ENCODE measurements around the gene ZNF662. TPM values are rescaled to one million over a fixed set of nuclear protein-coding genes. Genes with fewer than 3 reads are reported as not detected.
A peak's percentile ranks its signal among the peaks of the same experiment; 100 is the strongest.

ZNF662 gene
- total RNA-seq, 2 experiments from 2014 or later = 1.1 to 1.3 TPM

GRCh38 chr3:42946050-42946449 lies 40.1 kb downstream of the ZNF662 start:
- H3K27me3 Mint-ChIP-seq = no peaks in the 10 kb centered on the region
- no peaks in the 10 kb centered on the region for H3K36me3 Mint-ChIP-seq (ENCODE audit: low read depth)
- no peaks in the 10 kb centered on the region for H3K9me3 Mint-ChIP-seq (ENCODE audit: low read depth)
- CTCF ChIA-PET = interaction anchor here (0.6 kb wide), 1 partner anchor 12 kb away, joined by 3 read pairs; no protein-coding TSS in a partner anchor
- H3K4me3 Mint-ChIP-seq = no peak overlapping the region
- POLR2A ChIA-PET = no interaction called here
- H3K27ac Mint-ChIP-seq = no peak overlapping the region
- intact Hi-C loops (cut with DNase I, micrococcal nuclease) = no loop called here
- peaks cover 2% of the 10 kb centered on the region for H3K4me1 Mint-ChIP-seq
- no peak for ATAC-seq
- no peak for DNase-seq

DNA sequence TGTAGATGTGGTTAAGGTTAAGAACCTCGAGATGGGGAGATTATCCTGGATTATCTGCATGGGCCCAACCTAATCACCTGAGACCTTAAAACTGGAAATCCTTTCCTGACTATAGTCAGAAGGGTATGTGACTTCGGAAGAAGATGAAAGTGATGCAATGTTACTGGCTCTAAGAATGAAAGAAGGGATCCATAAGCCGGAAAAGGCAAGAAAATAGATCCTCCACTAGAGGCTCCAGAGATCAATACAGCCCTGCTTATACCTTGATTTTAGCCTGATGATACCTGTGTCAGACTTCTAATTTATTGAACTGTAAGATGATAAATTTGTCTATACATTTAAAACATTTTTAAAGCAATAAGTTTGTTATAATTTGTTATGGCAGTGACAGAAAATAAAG lies 51.6 kb downstream of the ZNF662 start:
- DNase-seq = no peak
- H3K27ac Mint-ChIP-seq = no peak overlapping the region
- H3K27me3 Mint-ChIP-seq = no peaks in the 10 kb centered on the region
- ChIA-PET CTCF (no interaction called here), POLR2A (no interaction called here)
- intact Hi-C loops (cut with DNase I, micrococcal nuclease) = no loop called here
- no peak for ATAC-seq
- H3K4me1 Mint-ChIP-seq = no peaks in the 10 kb centered on the region
- H3K4me3 Mint-ChIP-seq = no peak overlapping the region
- H3K36me3 Mint-ChIP-seq (ENCODE audit: low read depth) = no peaks in the 10 kb centered on the region
- no peaks in the 10 kb centered on the region for H3K9me3 Mint-ChIP-seq (ENCODE audit: low read depth)

DNA sequence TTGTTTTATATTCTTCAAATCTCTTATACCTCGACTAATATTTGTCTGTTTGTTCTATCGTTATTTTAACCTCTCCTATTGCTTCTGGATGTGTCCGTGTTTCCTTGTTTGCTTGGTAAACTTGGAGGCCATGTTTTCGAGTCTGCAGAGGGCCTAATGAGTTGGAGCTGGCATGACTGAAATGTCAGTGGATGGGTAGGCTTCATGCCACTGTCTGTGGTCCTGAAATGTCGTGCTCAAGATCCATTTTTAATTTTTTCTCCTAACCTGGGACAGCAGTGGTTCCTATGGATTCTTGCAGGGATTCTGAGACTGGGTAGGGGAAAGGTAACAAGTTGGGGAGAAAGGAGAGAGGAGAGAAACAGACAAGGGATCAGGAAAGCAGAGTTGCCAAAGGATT lies 54.3 kb downstream of the ZNF662 start:
- Mint-ChIP-seq H3K36me3 (ENCODE audit: low read depth) (no peaks in the 10 kb centered on the region), H3K4me1 (peaks cover 16% of the 10 kb centered on the region), H3K27me3 (no peaks in the 10 kb centered on the region), H3K4me3 (no peak overlapping the region), H3K9me3 (ENCODE audit: low read depth) (no peaks in the 10 kb centered on the region), H3K27ac (no peak overlapping the region)
- POLR2A ChIA-PET = no interaction called here
- DNase-seq (no peak), ATAC-seq (no peak)
- intact Hi-C loops (cut with DNase I, micrococcal nuclease) = loop anchor here (2.0 to 10.0 kb wide), 4 partner anchors 203 to 545 kb away; no protein-coding TSS in a partner anchor
- CTCF ChIA-PET = interaction anchor here (3.5 kb wide), 1 partner anchor 111 kb away, joined by 18 read pairs; no protein-coding TSS in a partner anchor

DNA sequence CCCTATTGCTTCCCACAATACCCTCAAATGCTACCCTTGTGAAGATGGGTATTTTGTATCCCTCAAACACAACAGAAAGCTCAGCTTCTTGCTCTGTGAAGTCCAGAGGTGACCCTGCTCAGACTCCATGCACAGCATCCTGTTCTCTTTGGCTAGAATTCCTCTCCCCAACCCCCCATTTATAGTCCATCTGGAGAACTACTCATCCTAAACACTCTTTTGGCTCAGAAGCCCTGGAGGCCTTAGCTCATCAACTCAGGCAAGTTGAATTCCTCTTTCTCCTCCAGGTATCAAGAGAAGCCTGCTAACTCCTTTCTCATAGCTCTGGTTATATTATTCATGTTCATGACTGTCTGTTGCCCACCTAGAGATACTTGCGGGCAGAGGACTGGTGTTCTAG lies 54.8 kb downstream of the ZNF662 start:
- no peak for DNase-seq
- Mint-ChIP-seq H3K27ac (no peak overlapping the region), H3K27me3 (no peaks in the 10 kb centered on the region), H3K9me3 (ENCODE audit: low read depth) (no peaks in the 10 kb centered on the region), H3K36me3 (ENCODE audit: low read depth) (no peaks in the 10 kb centered on the region), H3K4me1 (peaks cover 20% of the 10 kb centered on the region), H3K4me3 (no peak overlapping the region)
- ATAC-seq = no peak
- ChIA-PET CTCF (interaction anchor here (0.6 to 3.5 kb wide), 9 partner anchors 13 to 867 kb away, joined by 3 to 18 read pairs (median 7); no protein-coding TSS in a partner anchor), POLR2A (no interaction called here)
- intact Hi-C loops (cut with DNase I, micrococcal nuclease) = loop anchor here (1.0 to 10.0 kb wide), 5 partner anchors 111 to 544 kb away; no protein-coding TSS in a partner anchor

DNA sequence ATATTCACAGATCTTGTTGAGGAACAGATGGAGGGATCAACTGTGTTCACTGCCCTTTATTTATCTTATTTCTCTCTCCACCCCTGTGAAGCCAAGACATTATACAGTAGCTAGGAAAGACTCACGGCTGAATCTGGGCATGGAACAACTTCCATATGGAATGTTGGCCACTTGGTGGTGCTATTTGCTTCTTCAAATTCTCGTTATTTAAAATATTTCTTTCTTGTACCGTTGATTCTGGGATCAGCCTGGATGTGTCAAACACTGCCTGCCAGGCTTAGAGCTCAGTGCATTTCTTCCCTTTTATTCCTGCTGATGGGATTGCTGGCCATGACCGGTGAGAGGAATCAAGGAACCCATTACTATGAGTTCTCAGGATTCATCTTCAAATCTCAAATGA lies 55.7 kb downstream of the ZNF662 start:
- DNase-seq = peak; percentile 31
- ChIA-PET CTCF (interaction anchor here (0.6 to 3.5 kb wide), 43 partner anchors 8 to 1253 kb away, joined by 3 to 18 read pairs (median 4); no protein-coding TSS in a partner anchor), POLR2A (no interaction called here)
- intact Hi-C loops (cut with DNase I, micrococcal nuclease) = loop anchor here (1.0 to 10.0 kb wide), 7 partner anchors 109 to 543 kb away; no protein-coding TSS in a partner anchor
- Mint-ChIP-seq H3K36me3 (ENCODE audit: low read depth) (no peaks in the 10 kb centered on the region), H3K4me1 (peaks cover 22% of the 10 kb centered on the region), H3K27ac (no peak overlapping the region), H3K27me3 (no peaks in the 10 kb centered on the region), H3K4me3 (no peak overlapping the region), H3K9me3 (ENCODE audit: low read depth) (no peaks in the 10 kb centered on the region)
- no peak for ATAC-seq

- Mint-ChIP-seq H3K9me3 (ENCODE audit: low read depth) (no peaks in the 10 kb centered on the region), H3K4me3 (no peak overlapping the region), H3K27me3 (no peaks in the 10 kb centered on the region), H3K27ac (no peak overlapping the region), H3K4me1 (peaks cover 22% of the 10 kb centered on the region), H3K36me3 (ENCODE audit: low read depth) (no peaks in the 10 kb centered on the region)
- ChIA-PET POLR2A (no interaction called here), CTCF (interaction anchor here (0.5 to 3.5 kb wide), 6 partner anchors 8 to 435 kb away, joined by 3 to 18 read pairs (median 4); no protein-coding TSS in a partner anchor)
- intact Hi-C loops (cut with DNase I, micrococcal nuclease) = loop anchor here (2.0 to 10.0 kb wide), 3 partner anchors 108 to 542 kb away; no protein-coding TSS in a partner anchor
- ATAC-seq = no peak
- no peak for DNase-seq
Observed at GRCh38 chr3:42963269-42963668, 57.3 kb downstream of the ZNF662 start.

GRCh38 chr3:42964266-42964665 lies 58.3 kb downstream of the ZNF662 start:
- Mint-ChIP-seq H3K27ac (no peak overlapping the region), H3K27me3 (no peaks in the 10 kb centered on the region), H3K9me3 (ENCODE audit: low read depth) (no peaks in the 10 kb centered on the region), H3K4me1 (peaks cover 22% of the 10 kb centered on the region), H3K36me3 (ENCODE audit: low read depth) (no peaks in the 10 kb centered on the region), H3K4me3 (no peak overlapping the region)
- no peak for ATAC-seq
- CTCF ChIA-PET = interaction anchor here (0.7 to 1.3 kb wide), 2 partner anchors 35 to 112 kb away, joined by 5 to 6 read pairs; no protein-coding TSS in a partner anchor
- intact Hi-C loops (cut with DNase I, micrococcal nuclease) = loop anchor here (5.0 to 10.0 kb wide), 2 partner anchors 538 to 541 kb away; no protein-coding TSS in a partner anchor
- POLR2A ChIA-PET = no interaction called here
- DNase-seq = no peak

Other genes with a start within 250 kb of the ZNF662 start
- gene KLHL40, start 220.6 kb upstream of the ZNF662 start, total RNA-seq = not detected
- gene HHATL, start 203.3 kb upstream of the ZNF662 start, total RNA-seq = not detected
- gene CCDC13, start 132.9 kb upstream of the ZNF662 start, total RNA-seq = under 1 TPM; 0.46 to 0.63 TPM
- 10 to 100 TPM; 74.9 to 77.8 TPM for gene HIGD1A, start 101.7 kb upstream of the ZNF662 start, total RNA-seq
- gene ACKR2, start 96.7 kb upstream of the ZNF662 start, total RNA-seq = under 1 TPM; 0.64 to 0.65 TPM
- not detected for gene CYP8B1, start 30.3 kb upstream of the ZNF662 start, total RNA-seq
- not detected for gene GASK1A, start 73.2 kb downstream of the ZNF662 start, total RNA-seq
- gene POMGNT2, start 199.9 kb downstream of the ZNF662 start, total RNA-seq = 1 to 10 TPM; 8.3 to 8.6 TPM

Measured in activated CD4-positive, alpha-beta T cell treated with anti-CD3 and anti-CD28 coated beads for 36 hours (primary cell).